LNCaP clone FGC (cell line): ENCODE measurements around the gene ARHGAP30.
"Not testable (repeated sequence)": the region's sequence is repeated elsewhere in the genome, so short reads cannot be mapped to it uniquely, and the experiment has no call there.

ENCODE experiments used
- DNase-seq: peaks from one replicate; pipeline ENCODE4 v3.0.0-alpha.2; 2011; ENCODE audit warnings: low read depth
- H3K4me3 ChIP-seq: 2 replicates; pipeline ENCODE4 v1.5.1; 2011; ENCODE audit warnings: mild to moderate bottlenecking, low read depth, low read length, control low read depth
- CTCF ChIP-seq: IDR thresholded peaks from 2 replicates; pipeline ENCODE4 v1.5.1; 2012; ENCODE audit warnings: mild to moderate bottlenecking; ENCODE audit not compliant: control insufficient read depth, insufficient read depth; ENCODE audit errors: extremely low read depth

The ARHGAP30 gene

DNA sequence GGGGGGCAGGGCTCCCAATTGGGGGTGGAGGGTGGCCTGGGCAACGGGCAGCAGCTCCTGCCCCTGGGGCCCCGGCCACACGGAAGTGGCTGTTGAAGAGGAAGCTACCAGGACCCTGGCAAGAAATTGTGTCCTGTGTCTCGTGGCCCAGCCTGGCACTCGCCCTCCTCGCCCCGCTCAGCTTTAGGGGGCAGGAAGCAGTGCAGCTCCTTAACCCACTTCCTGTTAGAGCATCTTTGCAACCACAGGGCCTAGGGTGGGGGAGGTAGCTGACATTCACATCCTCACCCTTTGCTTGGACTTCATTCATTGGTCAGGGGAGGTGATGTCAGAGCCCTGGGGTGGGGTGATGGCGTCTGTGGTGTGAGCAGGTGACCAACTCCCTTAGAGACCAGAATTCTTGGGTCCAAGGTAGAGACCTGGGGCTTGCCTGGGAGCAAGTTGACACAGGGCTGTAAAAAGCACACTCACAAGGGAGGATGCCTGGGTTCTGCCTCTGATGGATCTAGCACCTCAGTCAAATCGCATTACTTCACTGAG, at the start of gene ARHGAP30:
TSS of gene ARHGAP30 (minus strand) at position 161 of the 540 bp plus-strand sequence. CDS start 267 bp downstream, outside the sequence.
- no peak for DNase-seq
- H3K4me3 ChIP-seq: no peak within 1 kb of the TSS
- no peak for TF ChIP-seq CTCF

- DNase-seq: peak; percentile 37
- TF ChIP-seq CTCF: no peak
- peak within 1 kb of the TSS; percentile 100 for H3K4me3 ChIP-seq
Measured at GRCh38 chr1:161117759-161118581, 48.3 kb upstream of the ARHGAP30 start, which contains the start of the genes NIT1 and PFDN2. TSS of gene NIT1 (plus strand) at chr1:161118105. CDS start at chr1:161118177, 72 bp downstream. TSS of gene PFDN2 (minus strand) at chr1:161118037. CDS start at chr1:161118026, 11 bp downstream.

DNA sequence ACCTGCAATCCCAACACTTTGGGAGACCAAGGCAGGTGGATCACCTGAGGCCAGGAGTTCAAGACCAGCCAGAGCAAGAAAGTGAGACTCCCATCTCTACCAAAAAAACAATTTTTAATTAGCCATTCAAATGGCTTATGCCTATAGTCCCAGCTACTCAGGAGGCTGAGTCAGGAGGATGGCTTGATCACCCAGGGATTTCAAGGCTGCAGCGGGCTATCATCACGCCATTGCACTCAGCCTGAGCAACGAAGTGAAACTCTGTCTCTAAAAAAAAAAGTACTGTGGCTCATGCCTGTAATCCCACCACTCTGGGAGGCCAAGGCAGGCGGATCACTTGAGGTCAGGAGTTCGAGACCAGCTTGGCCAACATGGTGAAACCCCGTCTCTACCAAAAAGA, 46.3 kb upstream of the ARHGAP30 start:
- not testable (repeated sequence) for DNase-seq, H3K4me3 ChIP-seq

- DNase-seq: no peak
- TF ChIP-seq CTCF: no peak
- no peak overlapping the region for H3K4me3 ChIP-seq
Measured at GRCh38 chr1:161115132-161115711, 45.5 kb upstream of the ARHGAP30 start.

GRCh38 chr1:161114556-161114955, 44.9 kb upstream of the ARHGAP30 start:
- no peak for TF ChIP-seq CTCF
- no peak for DNase-seq
- H3K4me3 ChIP-seq: no peak overlapping the region

GRCh38 chr1:161113915-161114314, 44.2 kb upstream of the ARHGAP30 start:
- TF ChIP-seq CTCF: no peak
- DNase-seq: no peak

GRCh38 chr1:161111527-161111926, 41.8 kb upstream of the ARHGAP30 start:
- no peak overlapping the region for H3K4me3 ChIP-seq
- DNase-seq: no peak
- TF ChIP-seq CTCF: no peak

More at GRCh38 chr1:161113915-161114314, 44.2 kb upstream of the ARHGAP30 start:
- H3K4me3 ChIP-seq: no peak overlapping the region
